ENCODE measurements around the gene RABIF. TPM values are rescaled to one million over a fixed set of nuclear protein-coding genes. Genes with fewer than 3 reads are reported as not detected.
A peak's percentile ranks its signal among the peaks of the same experiment; 100 is the strongest.

The RABIF gene
- total and polyA plus RNA-seq, 12 donors = 3.1 to 10.6 (median 6.6) TPM

- Histone ChIP-seq H3K9me3 (replicated peaks in 1 of 3) (no peaks in the 10 kb centered on the region), H3K4me1 (replicated peaks in 1 of 2) (no peaks in the 10 kb centered on the region), H3K4me3 (no peak overlapping the region), H3K36me3 (replicated peaks in 1 of 2) (peaks cover 0 to 8% of the 10 kb centered on the region in 2 donors), H3K27ac (no peak overlapping the region), H3K27me3 (no peaks in the 10 kb centered on the region)
- no peak for DNase-seq
- 65 to 83% (median 81%) methylated on average over 3 of the region's 3 CpGs for WGBS, 4 donors
- TF ChIP-seq POLR2A (IDR thresholded peaks at IDR 0.05) = no peak
- no peak for TF ChIP-seq CTCF (IDR thresholded peaks at IDR 0.05)
- intact Hi-C loops (cut with DNase I) = no loop called here
Measured at GRCh38 chr1:202935844-202936243, 46.9 kb upstream of the RABIF start.

- TF ChIP-seq CTCF (IDR thresholded peaks at IDR 0.05) = no peak
- no peak for TF ChIP-seq POLR2A (IDR thresholded peaks at IDR 0.05)
- Histone ChIP-seq H3K4me1 (replicated peaks in 1 of 2) (no peaks in the 10 kb centered on the region), H3K27ac (no peak overlapping the region), H3K9me3 (replicated peaks in 1 of 3) (no peaks in the 10 kb centered on the region), H3K4me3 (no peak overlapping the region), H3K27me3 (no peaks in the 10 kb centered on the region), H3K36me3 (replicated peaks in 1 of 2) (no peaks in the 10 kb centered on the region)
- intact Hi-C loops (cut with DNase I) = no loop called here
- 79 to 87% (median 85%) methylated on average over 3 of the region's 3 CpGs for WGBS, 4 donors
- DNase-seq = no peak
Measured at GRCh38 chr1:202934755-202935154, 45.8 kb upstream of the RABIF start.

- intact Hi-C loops (cut with DNase I) = no loop called here
- WGBS, 4 donors = 61 to 89% (median 78%) methylated on average over 2 of the region's 2 CpGs
- DNase-seq = no peak
- H3K4me3 ChIP-seq = no peak overlapping the region
- TF ChIP-seq POLR2A (IDR thresholded peaks at IDR 0.05) (no peak), CTCF (IDR thresholded peaks at IDR 0.05) (no peak)
- no peaks in the 10 kb centered on the region for H3K36me3 ChIP-seq (replicated peaks in 1 of 2)
- no peaks in the 10 kb centered on the region for H3K4me1 ChIP-seq (replicated peaks in 1 of 2)
- no peaks in the 10 kb centered on the region for H3K27me3 ChIP-seq
- H3K9me3 ChIP-seq (replicated peaks in 1 of 3) = no peaks in the 10 kb centered on the region
- no peak overlapping the region for H3K27ac ChIP-seq
Measured at GRCh38 chr1:202932476-202932875, 43.5 kb upstream of the RABIF start.

- intact Hi-C loops (cut with DNase I) = no loop called here
- TF ChIP-seq POLR2A (IDR thresholded peaks at IDR 0.05) (peak; percentile 88 to 90), CTCF (IDR thresholded peaks at IDR 0.05) (peak; percentile 11 to 75 (median 61))
Measured at GRCh38 chr1:202926581-202927491, 37.9 kb upstream of the RABIF start, which contains the start of gene KLHL12. Gene KLHL12 (minus strand): TSS chr1:202927234. CDS start chr1:202925162, 2,072 bp downstream.

More at GRCh38 chr1:202926581-202927491, 37.9 kb upstream of the RABIF start, which contains the start of gene KLHL12:
- Histone ChIP-seq H3K4me1 (replicated peaks in 1 of 2) (peaks cover 4 to 18% of the 10 kb centered on the region in 2 donors), H3K36me3 (replicated peaks in 1 of 2) (peaks cover 0 to 5% of the 10 kb centered on the region in 2 donors), H3K4me3 (peak within 1 kb of the TSS; percentile 77 to 90 (median 84)), H3K27me3 (no peaks in the 10 kb centered on the region), H3K9me3 (replicated peaks in 1 of 3) (no peaks in the 10 kb centered on the region), H3K27ac (peak within 1 kb of the TSS; percentile 80 to 96 (median 89))
- DNase-seq = peak; percentile 96 to 98 (median 97)
- 1 to 2% (median 1%) methylated on average over 26 to 57 of the region's 57 CpGs for WGBS, 4 donors

Measured in adrenal gland (tissue), 12 donors.